Kidney epithelial cell (primary cell): ENCODE results near the gene SSBP2. TPM values are rescaled to one million over a fixed set of nuclear protein-coding genes. Genes with fewer than 3 reads are reported as not detected.

Source experiments
- DNase-seq: peaks from one replicate; pipeline ENCODE4 v3.0.0-alpha.2; 2010; ENCODE audit warnings: low read depth
- H3K27me3 ChIP-seq: 2 replicates; pipeline ENCODE4 v1.6.0; 2011; ENCODE audit warnings: low read length; ENCODE audit not compliant: control insufficient read depth, insufficient read depth
- H3K36me3 ChIP-seq: 2 replicates; pipeline ENCODE4 v1.5.1; 2011; ENCODE audit warnings: low read length; ENCODE audit not compliant: control insufficient read depth, insufficient read depth
- H3K4me3 ChIP-seq: 2 replicates; pipeline ENCODE4 v1.5.1; 2011; ENCODE audit warnings: low read depth, mild to moderate bottlenecking, control low read depth, low read length
- total RNA-seq: library from RNA; depleted of rRNA; stranded (reverse); fragments of >200 nt; gene quantifications from 2 replicates; pipeline ENCODE4 v1.2.3, GENCODE V29; 2015
- TF ChIP-seq, protein P1 (sequence below): IDR thresholded peaks from 2 replicates; pipeline ENCODE4 v1.5.1; 2011; ENCODE audit warnings: mild to moderate bottlenecking, moderate library complexity, low read length, control low read depth, inconsistent platforms; ENCODE audit not compliant: insufficient read depth, poor library complexity, severe bottlenecking

Gene SSBP2
- total RNA-seq, 1 donor from 2014 or later, result 5.3 TPM

DNA sequence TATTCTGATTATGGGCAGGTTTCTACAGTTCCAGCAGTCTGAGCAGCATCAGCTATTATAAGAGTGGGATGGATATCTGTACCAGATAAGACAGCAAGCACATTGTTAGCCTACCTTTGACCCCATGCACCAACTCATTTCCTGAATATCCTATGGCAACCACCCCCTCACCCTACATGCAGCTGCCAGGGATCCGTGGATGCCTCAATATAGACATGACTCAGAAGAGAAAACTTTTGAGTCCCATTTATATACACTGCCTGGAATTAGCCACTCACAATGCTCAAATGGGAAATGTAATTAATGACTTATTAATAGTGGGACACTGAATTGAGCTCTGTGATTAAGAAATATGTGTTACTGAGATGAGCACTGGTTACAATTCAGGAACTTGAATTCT is 124.4 kb downstream of the SSBP2 start:
- Histone ChIP-seq H3K36me3 (no peaks in the 10 kb centered on the region), H3K27me3 (no peaks in the 10 kb centered on the region), H3K4me3 (no peak overlapping the region)
- TF ChIP-seq, protein P1, sequence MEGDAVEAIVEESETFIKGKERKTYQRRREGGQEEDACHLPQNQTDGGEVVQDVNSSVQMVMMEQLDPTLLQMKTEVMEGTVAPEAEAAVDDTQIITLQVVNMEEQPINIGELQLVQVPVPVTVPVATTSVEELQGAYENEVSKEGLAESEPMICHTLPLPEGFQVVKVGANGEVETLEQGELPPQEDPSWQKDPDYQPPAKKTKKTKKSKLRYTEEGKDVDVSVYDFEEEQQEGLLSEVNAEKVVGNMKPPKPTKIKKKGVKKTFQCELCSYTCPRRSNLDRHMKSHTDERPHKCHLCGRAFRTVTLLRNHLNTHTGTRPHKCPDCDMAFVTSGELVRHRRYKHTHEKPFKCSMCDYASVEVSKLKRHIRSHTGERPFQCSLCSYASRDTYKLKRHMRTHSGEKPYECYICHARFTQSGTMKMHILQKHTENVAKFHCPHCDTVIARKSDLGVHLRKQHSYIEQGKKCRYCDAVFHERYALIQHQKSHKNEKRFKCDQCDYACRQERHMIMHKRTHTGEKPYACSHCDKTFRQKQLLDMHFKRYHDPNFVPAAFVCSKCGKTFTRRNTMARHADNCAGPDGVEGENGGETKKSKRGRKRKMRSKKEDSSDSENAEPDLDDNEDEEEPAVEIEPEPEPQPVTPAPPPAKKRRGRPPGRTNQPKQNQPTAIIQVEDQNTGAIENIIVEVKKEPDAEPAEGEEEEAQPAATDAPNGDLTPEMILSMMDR, result no peak
- peak; percentile 51 for DNase-seq

DNA sequence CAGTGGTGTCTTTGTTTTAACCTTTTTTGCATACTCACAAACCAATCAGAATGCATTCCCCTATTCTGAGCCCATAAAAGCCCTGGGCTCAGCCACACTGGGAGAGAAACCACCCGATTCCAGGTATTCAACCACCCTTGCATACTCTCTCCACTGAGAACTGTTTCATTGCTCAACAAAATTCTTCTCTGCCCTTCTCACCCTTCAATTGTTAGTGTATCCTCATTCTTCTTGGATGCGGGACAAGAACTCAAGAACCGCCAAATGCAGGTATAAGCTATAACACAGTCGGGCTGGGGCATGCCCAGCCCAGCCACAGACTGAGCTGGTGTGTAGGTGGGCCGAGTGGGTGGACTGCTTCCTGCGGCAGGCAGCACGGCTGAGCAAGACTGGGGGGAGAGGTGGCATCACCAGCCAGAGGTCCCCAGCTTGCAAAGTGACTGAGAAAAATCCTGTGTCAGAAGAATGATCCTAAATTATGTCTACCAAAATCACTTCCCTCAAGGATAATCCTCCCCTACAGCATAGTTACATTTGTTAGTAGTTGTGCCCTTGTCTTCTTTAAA is 141.0 kb downstream of the SSBP2 start:
- TF ChIP-seq, protein P1, result no peak
- Histone ChIP-seq H3K36me3 (no peaks in the 10 kb centered on the region), H3K4me3 (no peak overlapping the region), H3K27me3 (no peaks in the 10 kb centered on the region)
- no peak for DNase-seq

DNA sequence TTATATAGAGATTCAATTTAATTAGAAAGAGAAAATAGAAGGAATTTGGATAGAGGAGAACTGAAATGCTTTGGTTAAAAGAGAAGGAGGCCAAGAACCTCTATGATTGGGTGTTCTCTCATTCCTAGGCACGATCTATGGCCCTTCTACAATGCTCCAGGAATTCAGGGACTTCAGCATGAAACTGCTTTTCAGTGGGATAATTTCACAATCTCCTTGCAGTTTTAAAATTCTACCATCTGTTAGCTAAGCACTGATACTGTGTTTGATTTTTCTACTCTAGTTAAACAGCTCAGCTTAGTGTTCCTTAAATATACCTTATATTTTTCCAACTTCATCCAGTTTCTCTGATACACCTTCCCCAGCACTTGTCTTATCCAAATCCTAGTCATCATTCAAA is 141.9 kb downstream of the SSBP2 start:
- TF ChIP-seq, protein P1, result no peak
- no peaks in the 10 kb centered on the region for H3K36me3 ChIP-seq
- no peak for DNase-seq
- no peak overlapping the region for H3K4me3 ChIP-seq
- H3K27me3 ChIP-seq, result no peaks in the 10 kb centered on the region

DNA sequence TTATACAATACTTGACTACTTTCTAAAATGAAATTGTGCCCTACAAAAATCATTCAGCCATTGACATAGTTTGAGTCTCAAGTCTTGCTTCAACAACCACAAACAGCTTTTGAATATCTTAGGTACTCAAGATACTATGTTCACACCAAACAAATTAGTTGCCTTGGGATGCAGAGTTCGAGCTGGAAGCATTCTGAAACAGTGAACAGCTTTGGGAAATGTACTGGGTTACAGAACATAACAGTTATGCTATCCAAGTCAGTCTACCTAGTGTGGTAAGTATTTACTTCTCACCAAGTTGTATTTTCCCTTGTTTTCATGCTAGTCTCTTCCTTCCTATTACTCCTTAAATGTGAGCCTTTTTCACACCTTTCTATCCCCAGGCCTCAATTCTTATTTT is 143.2 kb downstream of the SSBP2 start:
- no peak for DNase-seq
- TF ChIP-seq, protein P1, result no peak

DNA sequence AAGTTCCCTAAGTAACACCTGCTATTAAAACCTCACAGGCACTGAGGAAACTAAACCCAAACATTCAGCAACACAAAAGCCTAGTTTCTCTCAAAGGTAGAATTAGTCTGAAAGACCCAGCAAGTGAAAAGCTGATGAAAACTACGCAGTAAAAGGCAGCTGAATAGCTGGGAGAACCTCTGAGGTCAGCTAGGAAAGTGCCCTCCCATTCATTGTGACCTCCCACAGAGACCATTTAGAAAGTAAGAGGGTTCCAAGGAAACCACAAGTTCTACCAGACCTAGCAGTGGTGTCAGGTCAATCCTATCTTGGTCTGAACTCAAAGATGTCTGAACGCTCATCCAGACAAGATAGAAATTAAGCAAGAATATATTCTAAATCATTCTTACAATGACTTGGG is 144.7 kb downstream of the SSBP2 start:
- Histone ChIP-seq H3K27me3 (no peaks in the 10 kb centered on the region), H3K36me3 (no peaks in the 10 kb centered on the region), H3K4me3 (no peak overlapping the region)
- TF ChIP-seq, protein P1, result no peak
- no peak for DNase-seq

More for the DNA sequence above, 143.2 kb downstream of the SSBP2 start:
- no peak overlapping the region for H3K4me3 ChIP-seq
- no peaks in the 10 kb centered on the region for H3K36me3 ChIP-seq
- no peaks in the 10 kb centered on the region for H3K27me3 ChIP-seq

DNA sequence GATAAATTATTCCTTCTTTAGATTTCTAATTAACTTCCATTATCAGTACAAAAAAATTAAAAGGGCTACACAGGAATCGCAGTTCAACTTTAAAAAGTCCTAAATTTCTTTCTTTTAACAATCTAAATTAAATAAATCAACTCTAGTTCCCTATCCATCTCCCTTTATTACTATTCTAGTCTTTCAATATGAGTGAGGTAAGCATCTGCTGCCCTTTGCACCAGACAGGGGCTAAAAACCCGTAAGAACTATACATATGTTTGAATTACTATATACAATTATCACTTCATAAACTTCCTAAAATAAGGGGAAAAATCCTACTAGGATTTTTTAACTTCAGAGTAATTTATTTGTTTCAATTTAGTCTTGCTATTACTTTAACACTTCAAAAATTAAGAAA is 145.6 kb downstream of the SSBP2 start:
- Histone ChIP-seq H3K27me3 (no peaks in the 10 kb centered on the region), H3K4me3 (no peak overlapping the region), H3K36me3 (no peaks in the 10 kb centered on the region)
- no peak for DNase-seq
- TF ChIP-seq, protein P1, result no peak
